Endothelial cell of umbilical vein (primary cell): ENCODE results near the gene ERGIC1. TPM values are rescaled to one million over a fixed set of nuclear protein-coding genes. Genes with fewer than 3 reads are reported as not detected.

Experiments used
- BruUV-seq: library from RNA; stranded (reverse); fragments of 400-500 nt; replicated peaks from 2 replicates; lab custom pipeline; 2021; lab: Mats Ljungman, UMichigan
- CTCF ChIA-PET: fragments of 300-600, 350-600 bp; sonication (Branson Sonifier 250); formaldehyde crosslinking; loops from one replicate; lab custom pipeline; 2021; ENCODE audit warnings: antibody characterized with exemption, inconsistent platforms; lab: Charles Lee
- POLR2A ChIA-PET: fragments of 300-600, 350-600 bp; sonication (Branson Sonifier 250); formaldehyde crosslinking; loops from one replicate; lab custom pipeline; 2021; ENCODE audit warnings: antibody characterized with exemption, inconsistent platforms; lab: Charles Lee
- DNase-seq: peaks from one replicate; pipeline ENCODE4 v3.0.0-alpha.2; 2011; ENCODE audit warnings: low read depth, low spot score
- FAIRE-seq: peaks from 2 replicates; lab custom pipeline; 2011; peaks lifted over from hg19 to GRCh38; lab: Jason Lieb, UNC
- H2AFZ ChIP-seq: 2 replicates; pipeline ENCODE4 v1.6.0; 2012; ENCODE audit warnings: low read depth, low read length, control low read depth, inconsistent platforms
- H3K27ac ChIP-seq: 2 replicates; pipeline ENCODE4 v1.5.1; 2011; ENCODE audit warnings: low read depth, mild to moderate bottlenecking, control low read depth, low read length, moderate library complexity; ENCODE audit not compliant: insufficient read depth
- H3K27me3 ChIP-seq, 2 experiments: 2 replicates each; pipeline versions ENCODE4 v1.6.0 to v1.6.1; 2011; ENCODE audit warnings: low read length in 2 of 2, mixed read lengths in 1 of 2; ENCODE audit not compliant: control insufficient read depth in 2 of 2, insufficient read depth in 2 of 2
- H3K36me3 ChIP-seq, 2 experiments: 2 replicates in 1 of 2; 3 replicates in 1 of 2; pipeline ENCODE4 v1.5.1; 2011; ENCODE audit warnings: low read length in 2 of 2, mild to moderate bottlenecking in 1 of 2, moderate library complexity in 1 of 2; ENCODE audit not compliant: control insufficient read depth in 2 of 2, insufficient read depth in 2 of 2; ENCODE audit errors: extremely low read depth in 1 of 2
- H3K4me1 ChIP-seq: 3 replicates; pipeline ENCODE4 v1.5.1; 2011; ENCODE audit warnings: mild to moderate bottlenecking, low read length; ENCODE audit not compliant: control insufficient read depth, insufficient read depth; ENCODE audit errors: extremely low read depth
- H3K4me2 ChIP-seq: 2 replicates; pipeline ENCODE4 v1.6.1; 2011; ENCODE audit warnings: low read length, control low read depth, mixed read lengths; ENCODE audit not compliant: insufficient read depth
- H3K4me3 ChIP-seq, 3 experiments: fragments of 200-600 bp in 1 of 3; sonication (generic), shearing (Covaris generic) in 1 of 3; replicated peaks in 1 of 3; 2 replicates each; pipeline ENCODE4 v1.5.1; 2011 to 2016; ENCODE audit warnings: control low read depth in 3 of 3, low read length in 3 of 3, mild to moderate bottlenecking in 2 of 3, inconsistent platforms in 1 of 3, low read depth in 1 of 3, moderate library complexity in 1 of 3; ENCODE audit not compliant: insufficient read depth in 1 of 3
- H3K79me2 ChIP-seq: 2 replicates; pipeline ENCODE4 v1.6.0; 2012; ENCODE audit warnings: low read length, inconsistent platforms; ENCODE audit not compliant: control insufficient read depth, insufficient read depth
- H3K9ac ChIP-seq: replicated peaks from 2 replicates; pipeline ENCODE3; 2011; ENCODE audit warnings: low read length, control low read depth; ENCODE audit not compliant: insufficient read depth; ENCODE audit errors: extremely low read depth
- H3K9me1 ChIP-seq: replicated peaks from 3 replicates; pipeline ENCODE4 v1.6.0; 2011; ENCODE audit warnings: mild to moderate bottlenecking, low read length; ENCODE audit not compliant: control insufficient read depth, insufficient read depth; ENCODE audit errors: extremely low read depth
- H3K9me3 ChIP-seq: replicated peaks from 2 replicates; pipeline ENCODE4 v1.5.1; 2012; ENCODE audit warnings: low read length, inconsistent platforms; ENCODE audit not compliant: control insufficient read depth, insufficient read depth
- H4K20me1 ChIP-seq: replicated peaks from 2 replicates; pipeline ENCODE3; 2011; ENCODE audit warnings: mild to moderate bottlenecking, low read length; ENCODE audit not compliant: control insufficient read depth, insufficient read depth; ENCODE audit errors: extremely low read depth
- EZH2 ChIP-seq: IDR thresholded peaks from 2 replicates; pipeline ENCODE4 v1.6.1; 2012; ENCODE audit warnings: borderline replicate concordance, low read depth, mild to moderate bottlenecking, moderate library complexity, low read length, inconsistent platforms; ENCODE audit not compliant: severe bottlenecking
- FOS ChIP-seq: IDR thresholded peaks from 2 replicates; pipeline ENCODE4 v1.6.1; 2011; ENCODE audit warnings: mild to moderate bottlenecking, low read length, moderate library complexity, borderline replicate concordance; ENCODE audit not compliant: insufficient read depth
- GATA2 ChIP-seq: IDR thresholded peaks from 2 replicates; pipeline ENCODE4 v1.7.0; 2011; ENCODE audit warnings: low read depth, mild to moderate bottlenecking, moderate library complexity, mixed read lengths, low read length; ENCODE audit not compliant: insufficient read length, insufficient read depth
- JUN ChIP-seq: IDR thresholded peaks from 2 replicates; pipeline ENCODE4 v1.6.1; 2011; ENCODE audit warnings: borderline replicate concordance, low read depth; ENCODE audit not compliant: insufficient read length, insufficient read depth
- MYC ChIP-seq: IDR thresholded peaks from one replicate; pipeline ENCODE4 v1.6.1; 2011; ENCODE audit warnings: mild to moderate bottlenecking, low read depth, low read length
- POLR2A ChIP-seq: IDR thresholded peaks from 2 replicates; pipeline ENCODE4 v1.6.1; 2012; ENCODE audit warnings: low read depth, mild to moderate bottlenecking, control low read depth, low read length
- POLR2AphosphoS5 ChIP-seq: IDR thresholded peaks from 2 replicates; pipeline ENCODE4 v1.6.1; 2012; ENCODE audit warnings: low read depth, mild to moderate bottlenecking, control low read depth, low read length, moderate library complexity; ENCODE audit not compliant: insufficient read depth
- dilution Hi-C: fragments of 300-500 bp; cut with MboI; formaldehyde crosslinking; loops from one replicate; pipeline ENCODE4 v1.15.0; 2019; ENCODE audit warnings: low sequenced_read_pairs; ENCODE audit not compliant: extremely low pct_ligation_motif_present
- intact Hi-C: fragments of 100-400 bp; cut with micrococcal nuclease; formaldehyde crosslinking; loops from one replicate; pipeline ENCODE4 v1.10.0; 2022
- polyA plus RNA-seq, 4 experiments: library from polyadenylated mRNA; depleted of rRNA in 3 of 4; stranded (reverse) in 3 of 4; unstranded in 1 of 4; fragments of >200 nt; gene quantifications; 2 replicates each; pipeline versions ENCODE4 v1.2.1 to v1.2.3, GENCODE V29; 2011 to 2012; ENCODE audit warnings: missing spikeins in 1 of 4
- total RNA-seq: library from RNA; stranded (reverse); gene quantifications from 2 replicates; pipeline ENCODE4 v1.2.3, GENCODE V29; 2021
- TF ChIP-seq, protein P1 (sequence below): IDR thresholded peaks from 2 replicates; pipeline ENCODE4 v1.6.1; 2011; ENCODE audit not compliant: insufficient read depth, insufficient read length
- TF ChIP-seq, protein P2 (sequence below), 2 donors: IDR thresholded peaks; 1 replicate in 1 of 2; 2 replicates in 1 of 2; pipeline ENCODE4 v1.5.1; 2011; ENCODE audit warnings: low read length in 2 of 2, mild to moderate bottlenecking in 2 of 2, moderate library complexity in 2 of 2, control low read depth in 1 of 2, inconsistent platforms in 1 of 2, low read depth in 1 of 2; ENCODE audit not compliant: insufficient read depth in 1 of 2; ENCODE audit errors: extremely low read depth in 1 of 2

ERGIC1 gene
- total and polyA plus RNA-seq, 2 donors (not counting 3 experiments of a cell fraction or from before 2014, with no cell fraction given): 105 to 109 TPM

DNA sequence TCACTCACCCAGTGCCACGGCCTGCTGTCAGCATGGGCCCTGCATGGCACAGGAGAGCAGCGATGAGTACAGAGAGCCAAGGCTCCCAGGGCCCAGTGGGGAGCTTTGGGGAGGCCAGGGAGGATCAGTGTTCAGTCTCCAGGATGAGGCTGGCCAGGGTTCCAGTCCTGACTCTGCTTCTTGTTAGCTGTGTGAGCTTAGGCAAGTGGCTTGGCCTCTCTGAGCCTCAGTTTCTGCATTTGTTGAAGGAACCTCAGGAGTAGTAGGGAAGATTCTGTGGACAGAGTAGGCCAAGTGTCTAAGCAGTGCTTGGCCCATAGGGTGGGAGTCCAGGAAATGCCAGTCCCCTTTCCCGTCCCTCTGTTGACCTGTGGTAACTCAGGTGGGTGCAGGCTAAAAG, 39.5 kb downstream of the ERGIC1 start:
- no TSS peak for BruUV-seq
- no peak for FAIRE-seq
- intact Hi-C loops: no loop called here
- Histone ChIP-seq H3K9me1 (no peaks in the 10 kb centered on the region), H3K36me3 (no peaks in the 10 kb centered on the region), H3K27ac (peak overlapping the region; percentile 94), H3K4me3 (no peak overlapping the region), H2AFZ (no peak overlapping the region), H3K79me2 (peaks cover 26% of the 10 kb centered on the region), H4K20me1 (no peaks in the 10 kb centered on the region), H3K27me3 (no peaks in the 10 kb centered on the region), H3K4me2 (no peak overlapping the region), H3K4me1 (peaks cover 71% of the 10 kb centered on the region), H3K9ac (peak overlapping the region; percentile 77), H3K9me3 (no peaks in the 10 kb centered on the region)
- ChIA-PET CTCF (interaction anchor here (0.7 to 6.3 kb wide), 12 partner anchors 9 to 103 kb away, joined by 3 to 85 read pairs (median 6); partner anchors contain the start of gene DUSP1), POLR2A (interaction anchor here (0.7 to 4.8 kb wide), 6 partner anchors 14 to 107 kb away, joined by 3 to 23 read pairs (median 6); partner anchors contain the start of gene DUSP1)
- no peak for DNase-seq
- dilution Hi-C loops: no loop called here
- TF ChIP-seq GATA2: no peak
- TF ChIP-seq FOS: no peak
- TF ChIP-seq EZH2: no peak
- TF ChIP-seq, protein P1, sequence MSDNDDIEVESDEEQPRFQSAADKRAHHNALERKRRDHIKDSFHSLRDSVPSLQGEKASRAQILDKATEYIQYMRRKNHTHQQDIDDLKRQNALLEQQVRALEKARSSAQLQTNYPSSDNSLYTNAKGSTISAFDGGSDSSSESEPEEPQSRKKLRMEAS: no peak
- TF ChIP-seq POLR2A: no peak
- TF ChIP-seq, protein P2, sequence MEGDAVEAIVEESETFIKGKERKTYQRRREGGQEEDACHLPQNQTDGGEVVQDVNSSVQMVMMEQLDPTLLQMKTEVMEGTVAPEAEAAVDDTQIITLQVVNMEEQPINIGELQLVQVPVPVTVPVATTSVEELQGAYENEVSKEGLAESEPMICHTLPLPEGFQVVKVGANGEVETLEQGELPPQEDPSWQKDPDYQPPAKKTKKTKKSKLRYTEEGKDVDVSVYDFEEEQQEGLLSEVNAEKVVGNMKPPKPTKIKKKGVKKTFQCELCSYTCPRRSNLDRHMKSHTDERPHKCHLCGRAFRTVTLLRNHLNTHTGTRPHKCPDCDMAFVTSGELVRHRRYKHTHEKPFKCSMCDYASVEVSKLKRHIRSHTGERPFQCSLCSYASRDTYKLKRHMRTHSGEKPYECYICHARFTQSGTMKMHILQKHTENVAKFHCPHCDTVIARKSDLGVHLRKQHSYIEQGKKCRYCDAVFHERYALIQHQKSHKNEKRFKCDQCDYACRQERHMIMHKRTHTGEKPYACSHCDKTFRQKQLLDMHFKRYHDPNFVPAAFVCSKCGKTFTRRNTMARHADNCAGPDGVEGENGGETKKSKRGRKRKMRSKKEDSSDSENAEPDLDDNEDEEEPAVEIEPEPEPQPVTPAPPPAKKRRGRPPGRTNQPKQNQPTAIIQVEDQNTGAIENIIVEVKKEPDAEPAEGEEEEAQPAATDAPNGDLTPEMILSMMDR (IDR thresholded peaks at IDR 0.05; ENCODE audit: extremely low read depth in 1 of 2, insufficient read depth in 1 of 2, low read depth in 1 of 2, low read length in 2 of 2): no peak
- no peak for TF ChIP-seq POLR2AphosphoS5
- no peak for TF ChIP-seq JUN
- TF ChIP-seq MYC: no peak
